GM18502 (cell line): ENCODE data around the gene FGFR2.
"Not testable (repeated sequence)": the region's sequence is repeated elsewhere in the genome, so short reads cannot be mapped to it uniquely, and the experiment has no call there.

Experiments used
- ATAC-seq: cut with Tn5 transposase; IDR thresholded peaks from one replicate; pipeline ENCODE4 v1.9.1; 2021; ENCODE audit warnings: mild to moderate bottlenecking; ENCODE audit not compliant: unreplicated experiment, poor library complexity

FGFR2 gene

GRCh38 chr10:121526801-121527221 is 71.4 kb downstream of the FGFR2 start:
- no peak for ATAC-seq

- ATAC-seq: no peak
These were observed 72.0 kb downstream of the FGFR2 start for GRCh38 chr10:121526135-121526790.

- ATAC-seq: no peak
These were observed 72.8 kb downstream of the FGFR2 start for GRCh38 chr10:121525251-121526134.

GRCh38 chr10:121524157-121524817 is 74.0 kb downstream of the FGFR2 start:
- no peak for ATAC-seq

- ATAC-seq: no peak
These were observed 75.4 kb downstream of the FGFR2 start for GRCh38 chr10:121522831-121523230.

GRCh38 chr10:121521794-121522556 is 76.3 kb downstream of the FGFR2 start:
- ATAC-seq: no peak

GRCh38 chr10:121520526-121520925 is 77.7 kb downstream of the FGFR2 start:
- not testable (repeated sequence) for ATAC-seq

GRCh38 chr10:121519901-121520493 is 78.2 kb downstream of the FGFR2 start:
- no peak for ATAC-seq

GRCh38 chr10:121519411-121519810 is 78.8 kb downstream of the FGFR2 start:
- ATAC-seq: no peak

GRCh38 chr10:121518333-121518732 is 79.9 kb downstream of the FGFR2 start:
- no peak for ATAC-seq

GRCh38 chr10:121516093-121516865 is 82.0 kb downstream of the FGFR2 start:
- ATAC-seq: peak; percentile 61

GRCh38 chr10:121514141-121514865 is 83.9 kb downstream of the FGFR2 start:
- no peak for ATAC-seq

GRCh38 chr10:121511943-121512342 is 86.3 kb downstream of the FGFR2 start:
- ATAC-seq: no peak

- no peak for ATAC-seq
These were observed 86.8 kb downstream of the FGFR2 start for GRCh38 chr10:121511460-121511859.

GRCh38 chr10:121510201-121510771 is 88.0 kb downstream of the FGFR2 start:
- ATAC-seq: no peak

- ATAC-seq: no peak
These were observed 88.4 kb downstream of the FGFR2 start for GRCh38 chr10:121509796-121510195.

- ATAC-seq: no peak
These were observed 89.1 kb downstream of the FGFR2 start for GRCh38 chr10:121509112-121509511.

GRCh38 chr10:121503587-121504051 is 94.6 kb downstream of the FGFR2 start:
- no peak for ATAC-seq
